Measurements from ENCODE around the gene TOP2A. TPM values are rescaled to one million over a fixed set of nuclear protein-coding genes. Genes with fewer than 3 reads are reported as not detected.

TOP2A gene
- polyA plus RNA-seq, 4 donors: 1.1 to 69.9 (median 20.3) TPM

DNA sequence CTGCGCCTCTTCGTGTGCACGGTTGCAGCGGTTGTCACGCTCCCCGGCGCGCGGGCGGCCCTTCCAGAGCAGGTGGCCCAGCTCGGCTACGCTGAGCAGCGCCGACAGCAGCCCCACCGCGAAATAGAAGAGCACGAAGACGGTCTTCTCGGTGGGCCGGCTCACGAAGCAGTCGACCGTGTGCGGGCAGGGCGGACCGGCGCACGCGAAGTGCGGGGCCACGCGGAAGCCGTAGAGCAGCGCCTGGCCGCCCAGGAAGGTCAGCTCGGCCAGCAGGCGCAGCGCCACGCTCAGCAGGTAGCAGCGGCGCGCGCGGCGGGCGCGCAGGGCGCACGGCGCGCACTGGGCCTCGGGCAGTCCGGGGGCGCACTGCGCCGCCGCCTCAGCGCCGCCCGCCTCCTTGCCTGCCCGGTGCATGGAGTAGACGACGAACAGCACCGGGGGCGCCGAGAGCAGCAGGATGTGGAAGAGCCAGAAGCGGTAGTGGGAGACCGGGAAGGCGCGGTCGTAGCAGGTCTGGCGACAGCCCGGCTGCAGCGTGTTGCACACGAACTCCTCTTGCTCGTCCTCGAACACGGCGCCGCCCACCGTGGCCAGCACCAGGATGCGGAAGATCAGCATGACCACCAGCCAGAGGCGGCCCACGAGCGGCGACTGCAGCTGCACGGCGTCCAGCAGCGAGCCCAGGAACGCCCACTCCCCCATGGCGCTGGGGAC lies 54.4 kb downstream of the TOP2A start:
- H3K4me1 ChIP-seq (ENCODE audit: control insufficient read depth in 3 of 3, insufficient read depth in 2 of 3, low read depth in 1 of 3, low read length in 2 of 3): peaks cover 0 to 19% (median 0%) of the 10 kb centered on the region in 3 donors
- no peaks in the 10 kb centered on the region for H3K9me3 ChIP-seq (ENCODE audit: control insufficient read depth in 2 of 2, insufficient read depth in 1 of 2, low read depth in 1 of 2, low read length in 1 of 2)
- no peak overlapping the region for H3K27ac ChIP-seq (ENCODE audit: low read depth in 1 of 3, low read length in 2 of 3)
- FAIRE-seq (no peak), DNase-seq (peak in 1 of 2 donors; percentile 75)
- H3K36me3 ChIP-seq (ENCODE audit: control insufficient read depth in 3 of 3, insufficient read depth in 2 of 3, low read depth in 1 of 3, low read length in 3 of 3): no peaks in the 10 kb centered on the region
- WGBS, 3 donors: 1 to 3% (median 2%) methylated on average over 58 to 91 of the region's 91 CpGs
- H3K4me3 ChIP-seq (ENCODE audit: low read depth in 1 of 3, low read length in 3 of 3): peak overlapping the region; percentile 19 to 70 (median 35)
- peaks cover 0 to 40% (median 0%) of the 10 kb centered on the region in 3 donors for H3K27me3 ChIP-seq (ENCODE audit: control insufficient read depth in 3 of 3, insufficient read depth in 3 of 3, low read length in 3 of 3)

- H3K27ac ChIP-seq (ENCODE audit: low read depth in 1 of 3, low read length in 2 of 3): no peak overlapping the region
- FAIRE-seq: no peak
- WGBS, 3 donors: 0 to 1% (median 1%) methylated on average over 28 to 58 of the region's 58 CpGs
- peaks cover 0 to 19% (median 0%) of the 10 kb centered on the region in 3 donors for H3K4me1 ChIP-seq (ENCODE audit: control insufficient read depth in 3 of 3, insufficient read depth in 2 of 3, low read depth in 1 of 3, low read length in 2 of 3)
- H3K36me3 ChIP-seq (ENCODE audit: control insufficient read depth in 3 of 3, insufficient read depth in 2 of 3, low read depth in 1 of 3, low read length in 3 of 3): peaks cover 0 to under 1% (median 0%) of the 10 kb centered on the region in 3 donors
- H3K9me3 ChIP-seq (ENCODE audit: control insufficient read depth in 2 of 2, insufficient read depth in 1 of 2, low read depth in 1 of 2, low read length in 1 of 2): no peaks in the 10 kb centered on the region
- peak overlapping the region in 2 of 3 donors; percentile 19 to 70 for H3K4me3 ChIP-seq (ENCODE audit: low read depth in 1 of 3, low read length in 3 of 3)
- peak; percentile 74 to 88 for DNase-seq
- H3K27me3 ChIP-seq (ENCODE audit: control insufficient read depth in 3 of 3, insufficient read depth in 3 of 3, low read length in 3 of 3): peaks cover 0 to 40% (median 0%) of the 10 kb centered on the region in 3 donors
Measured at GRCh38 chr17:40362696-40363110, 55.0 kb downstream of the TOP2A start.

GRCh38 chr17:40361925-40362695 lies 55.6 kb downstream of the TOP2A start:
- WGBS, 3 donors: 63 to 73% (median 67%) methylated on average over 22 to 24 of the region's 24 CpGs
- peak overlapping the region in 1 of 3 donors; percentile 70 for H3K4me3 ChIP-seq (ENCODE audit: low read depth in 1 of 3, low read length in 3 of 3)

DNA sequence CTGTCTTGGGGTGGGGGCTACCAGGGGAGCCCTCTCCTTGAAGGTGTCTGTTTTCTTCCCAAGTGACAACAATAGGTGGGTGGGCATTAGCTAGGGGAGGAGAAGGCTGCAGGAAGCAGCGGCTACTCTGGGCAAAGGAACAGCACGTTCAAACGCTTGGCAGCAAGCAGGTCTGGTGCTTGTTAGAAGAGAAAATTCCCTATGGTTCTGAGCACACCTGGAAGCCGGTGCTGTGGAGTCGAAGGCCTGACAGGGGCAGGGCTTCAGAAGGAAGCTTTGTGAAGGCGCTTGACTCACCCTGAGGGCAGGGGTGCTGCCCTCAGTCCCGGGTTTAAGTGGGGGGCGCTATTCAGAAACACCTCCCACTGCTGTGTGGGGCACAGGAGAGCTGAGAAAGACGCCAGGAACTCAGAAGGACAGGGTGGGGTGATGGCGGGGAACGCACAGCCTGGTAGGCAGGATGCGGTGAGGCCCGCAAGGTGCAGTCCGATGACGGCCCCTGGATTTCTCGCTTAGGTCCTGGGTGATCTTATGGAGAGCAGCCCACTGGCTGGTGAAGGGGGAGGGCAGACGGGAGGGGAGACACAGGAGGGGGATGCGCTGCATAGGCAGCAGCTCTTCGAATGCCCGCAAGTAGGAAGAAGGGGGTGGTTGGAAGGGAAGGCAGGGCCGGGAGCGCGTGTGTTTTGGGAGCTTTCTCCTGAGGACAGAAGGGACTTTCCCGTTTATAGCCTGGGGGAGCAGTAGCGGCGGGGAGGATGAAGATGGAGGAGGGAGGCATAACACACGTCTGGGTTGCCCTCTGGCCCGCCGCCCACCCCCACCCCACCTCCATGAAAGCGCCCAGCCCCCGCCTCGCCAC lies 56.4 kb downstream of the TOP2A start:
- Histone ChIP-seq H3K36me3 (ENCODE audit: control insufficient read depth in 3 of 3, insufficient read depth in 2 of 3, low read depth in 1 of 3, low read length in 3 of 3) (peaks cover 0 to 12% (median under 1%) of the 10 kb centered on the region in 3 donors), H3K9me3 (ENCODE audit: control insufficient read depth in 2 of 2, insufficient read depth in 1 of 2, low read depth in 1 of 2, low read length in 1 of 2) (no peaks in the 10 kb centered on the region), H3K4me1 (ENCODE audit: control insufficient read depth in 3 of 3, insufficient read depth in 2 of 3, low read depth in 1 of 3, low read length in 2 of 3) (peaks cover 0 to 19% (median 0%) of the 10 kb centered on the region in 3 donors), H3K27me3 (ENCODE audit: control insufficient read depth in 3 of 3, insufficient read depth in 3 of 3, low read length in 3 of 3) (peaks cover 0 to 40% (median 0%) of the 10 kb centered on the region in 3 donors), H3K4me3 (ENCODE audit: low read depth in 1 of 3, low read length in 3 of 3) (no peak overlapping the region), H3K27ac (ENCODE audit: low read depth in 1 of 3, low read length in 2 of 3) (no peak overlapping the region)
- DNase-seq (no peak), FAIRE-seq (no peak)
- 64 to 72% (median 69%) methylated on average over 27 to 32 of the region's 32 CpGs for WGBS, 3 donors

More at GRCh38 chr17:40361925-40362695, 55.6 kb downstream of the TOP2A start:
- no peaks in the 10 kb centered on the region for H3K9me3 ChIP-seq (ENCODE audit: control insufficient read depth in 2 of 2, insufficient read depth in 1 of 2, low read depth in 1 of 2, low read length in 1 of 2)
- H3K36me3 ChIP-seq (ENCODE audit: control insufficient read depth in 3 of 3, insufficient read depth in 2 of 3, low read depth in 1 of 3, low read length in 3 of 3): peaks cover 0 to 5% (median 0%) of the 10 kb centered on the region in 3 donors
- FAIRE-seq: no peak
- no peak overlapping the region for H3K27ac ChIP-seq (ENCODE audit: low read depth in 1 of 3, low read length in 2 of 3)
- DNase-seq: no peak
- peaks cover 0 to 19% (median 0%) of the 10 kb centered on the region in 3 donors for H3K4me1 ChIP-seq (ENCODE audit: control insufficient read depth in 3 of 3, insufficient read depth in 2 of 3, low read depth in 1 of 3, low read length in 2 of 3)
- H3K27me3 ChIP-seq (ENCODE audit: control insufficient read depth in 3 of 3, insufficient read depth in 3 of 3, low read length in 3 of 3): peaks cover 0 to 40% (median 0%) of the 10 kb centered on the region in 3 donors

- H3K36me3 ChIP-seq (ENCODE audit: control insufficient read depth in 3 of 3, insufficient read depth in 2 of 3, low read depth in 1 of 3, low read length in 3 of 3): peaks cover 8 to 24% (median 8%) of the 10 kb centered on the region in 3 donors
- peaks cover 0 to 40% (median 0%) of the 10 kb centered on the region in 3 donors for H3K27me3 ChIP-seq (ENCODE audit: control insufficient read depth in 3 of 3, insufficient read depth in 3 of 3, low read length in 3 of 3)
- H3K9me3 ChIP-seq (ENCODE audit: control insufficient read depth in 2 of 2, insufficient read depth in 1 of 2, low read depth in 1 of 2, low read length in 1 of 2): no peaks in the 10 kb centered on the region
- FAIRE-seq: no peak
- H3K27ac ChIP-seq (ENCODE audit: low read depth in 1 of 3, low read length in 2 of 3): no peak overlapping the region
- DNase-seq: no peak
- H3K4me3 ChIP-seq (ENCODE audit: low read depth in 1 of 3, low read length in 3 of 3): no peak overlapping the region
- H3K4me1 ChIP-seq (ENCODE audit: control insufficient read depth in 3 of 3, insufficient read depth in 2 of 3, low read depth in 1 of 3, low read length in 2 of 3): peaks cover 0 to 25% (median 0%) of the 10 kb centered on the region in 3 donors
- 81 to 86% (median 81%) methylated on average over 8 of the region's 8 CpGs for WGBS, 3 donors
Measured at GRCh38 chr17:40360091-40360490, 57.6 kb downstream of the TOP2A start.

DNA sequence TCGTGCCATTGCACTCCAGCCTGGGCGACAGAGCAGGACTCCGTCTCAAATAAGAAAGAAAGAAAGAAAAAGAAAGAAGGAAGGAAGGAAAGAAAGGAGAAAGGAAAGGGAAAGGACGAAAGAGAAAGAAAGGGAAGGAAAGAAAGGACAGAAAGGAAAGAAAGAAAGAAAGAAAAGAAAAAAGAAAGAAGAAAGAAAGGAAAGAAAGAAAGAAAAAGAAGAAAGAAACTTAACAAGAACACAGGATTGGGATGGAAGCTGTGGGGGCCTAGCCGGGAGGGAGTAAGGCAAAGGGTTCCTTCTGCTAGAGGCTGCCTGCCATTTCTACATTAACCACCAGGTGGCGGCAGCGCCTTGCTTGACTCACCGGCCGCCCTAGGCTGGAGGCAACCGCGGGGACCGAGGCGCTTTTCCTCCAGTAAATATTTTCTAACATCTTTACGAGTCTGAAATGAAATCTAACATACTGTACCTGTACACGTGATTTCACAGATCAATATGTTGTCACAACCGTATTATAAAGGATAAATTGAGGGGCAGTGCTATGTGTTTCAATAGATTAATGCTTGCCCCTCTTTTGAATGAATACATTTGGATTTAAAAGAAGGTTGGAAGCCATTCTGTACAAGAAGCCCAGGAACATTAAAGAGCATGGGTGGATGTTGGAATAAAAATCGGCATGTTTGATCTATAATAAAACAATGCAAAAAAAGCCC lies 59.2 kb downstream of the TOP2A start:
- FAIRE-seq: no peak

DNA sequence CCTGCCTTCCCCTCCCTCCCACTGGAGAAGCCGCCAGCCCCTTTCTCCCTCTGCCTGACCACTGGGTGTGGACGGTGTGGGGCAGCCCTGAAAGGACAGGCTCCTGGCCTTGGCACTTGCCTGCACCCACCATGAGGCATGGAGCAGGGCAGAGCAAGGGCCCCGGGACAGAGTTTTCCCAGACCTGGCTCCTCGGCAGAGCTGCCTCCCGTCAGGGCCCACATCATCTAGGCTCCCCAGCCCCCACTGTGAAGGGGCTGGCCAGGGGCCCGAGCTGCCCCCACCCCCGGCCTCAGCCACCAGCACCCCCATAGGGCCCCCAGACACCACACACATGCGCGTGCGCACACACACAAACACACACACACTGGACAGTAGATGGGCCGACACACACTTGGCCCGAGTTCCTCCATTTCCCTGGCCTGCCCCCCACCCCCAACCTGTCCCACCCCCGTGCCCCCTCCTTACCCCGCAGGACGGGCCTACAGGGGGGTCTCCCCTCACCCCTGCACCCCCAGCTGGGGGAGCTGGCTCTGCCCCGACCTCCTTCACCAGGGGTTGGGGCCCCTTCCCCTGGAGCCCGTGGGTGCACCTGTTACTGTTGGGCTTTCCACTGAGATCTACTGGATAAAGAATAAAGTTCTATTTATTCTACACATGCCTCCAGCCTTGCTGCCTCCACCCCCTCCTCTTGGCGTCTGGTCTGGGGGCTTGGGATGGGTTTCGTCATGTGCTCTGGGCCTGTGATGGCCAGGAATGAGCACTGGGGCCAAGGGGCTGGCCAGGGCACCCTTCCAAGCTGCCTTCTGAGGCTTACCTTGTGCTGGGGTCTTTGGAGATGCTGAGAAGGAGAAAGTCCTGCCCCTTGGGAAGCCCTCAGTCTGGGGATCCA lies 60.5 kb downstream of the TOP2A start:
- 64 to 70% (median 68%) methylated on average over 14 to 19 of the region's 19 CpGs for WGBS, 3 donors
- Histone ChIP-seq H3K4me1 (ENCODE audit: control insufficient read depth in 3 of 3, insufficient read depth in 2 of 3, low read depth in 1 of 3, low read length in 2 of 3) (peaks cover 0 to 26% (median 4%) of the 10 kb centered on the region in 3 donors), H3K9me3 (ENCODE audit: control insufficient read depth in 2 of 2, insufficient read depth in 1 of 2, low read depth in 1 of 2, low read length in 1 of 2) (no peaks in the 10 kb centered on the region), H3K27me3 (ENCODE audit: control insufficient read depth in 3 of 3, insufficient read depth in 3 of 3, low read length in 3 of 3) (peaks cover 0 to 21% (median 0%) of the 10 kb centered on the region in 3 donors), H3K27ac (ENCODE audit: low read depth in 1 of 3, low read length in 2 of 3) (peak overlapping the region in 1 of 3 donors; percentile 3), H3K36me3 (ENCODE audit: control insufficient read depth in 3 of 3, insufficient read depth in 2 of 3, low read depth in 1 of 3, low read length in 3 of 3) (peaks cover 8 to 53% (median 26%) of the 10 kb centered on the region in 3 donors), H3K4me3 (ENCODE audit: low read depth in 1 of 3, low read length in 3 of 3) (no peak overlapping the region)
- DNase-seq (no peak), FAIRE-seq (no peak)

More for the DNA sequence above, 59.2 kb downstream of the TOP2A start:
- peaks cover 0 to 19% (median 0%) of the 10 kb centered on the region in 3 donors for H3K4me1 ChIP-seq (ENCODE audit: control insufficient read depth in 3 of 3, insufficient read depth in 2 of 3, low read depth in 1 of 3, low read length in 2 of 3)
- H3K36me3 ChIP-seq (ENCODE audit: control insufficient read depth in 3 of 3, insufficient read depth in 2 of 3, low read depth in 1 of 3, low read length in 3 of 3): peaks cover 8 to 40% (median 16%) of the 10 kb centered on the region in 3 donors
- peak; percentile 86 to 93 for DNase-seq
- 11 to 13% (median 12%) methylated on average over 17 of the region's 17 CpGs for WGBS, 3 donors
- no peak overlapping the region for H3K4me3 ChIP-seq (ENCODE audit: low read depth in 1 of 3, low read length in 3 of 3)
- peaks cover 0 to 27% (median 0%) of the 10 kb centered on the region in 3 donors for H3K27me3 ChIP-seq (ENCODE audit: control insufficient read depth in 3 of 3, insufficient read depth in 3 of 3, low read length in 3 of 3)
- H3K9me3 ChIP-seq (ENCODE audit: control insufficient read depth in 2 of 2, insufficient read depth in 1 of 2, low read depth in 1 of 2, low read length in 1 of 2): no peaks in the 10 kb centered on the region
- no peak overlapping the region for H3K27ac ChIP-seq (ENCODE audit: low read depth in 1 of 3, low read length in 2 of 3)

Measured in small intestine (tissue), 7 donors.